ENCODE measurements around the gene SAMD13. TPM values are rescaled to one million over a fixed set of nuclear protein-coding genes. Genes with fewer than 3 reads are reported as not detected.

Gene SAMD13
- total RNA-seq, 2 experiments from 2014 or later = not detected

DNA sequence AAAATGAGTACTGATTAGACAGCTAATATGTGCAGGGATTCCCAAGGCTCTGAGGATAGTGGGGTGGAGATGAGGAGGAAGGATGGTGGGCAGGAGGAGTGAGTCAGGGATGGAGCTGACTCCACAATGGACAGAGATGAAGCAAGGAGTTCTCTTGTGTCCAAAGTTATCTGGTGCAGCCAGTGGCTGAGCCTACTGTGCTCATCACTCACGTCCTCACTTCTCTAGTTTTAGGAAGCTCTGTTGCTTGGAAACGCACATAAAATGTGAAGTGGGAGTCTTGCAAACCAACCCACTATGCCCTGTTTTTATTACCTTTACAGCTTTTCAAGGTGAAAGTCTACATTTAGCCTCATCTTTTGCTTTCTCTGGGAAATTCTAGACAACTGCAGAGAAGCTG is 36.5 kb upstream of the SAMD13 start:
- TF ChIP-seq CTCF (IDR thresholded peaks at IDR 0.05) = no peak
- no peak overlapping the region for H3K4me3 ChIP-seq (ENCODE audit: low read length)
- Mint-ChIP-seq H3K36me3 (ENCODE audit: low read depth) (no peaks in the 10 kb centered on the region), H3K4me1 (ENCODE audit: low read depth) (peaks cover 4% of the 10 kb centered on the region), H3K27me3 (no peaks in the 10 kb centered on the region), H3K27ac (no peak overlapping the region), H3K9me3 (no peaks in the 10 kb centered on the region), H3K4me3 (no peak overlapping the region)
- ChIA-PET CTCF (no interaction called here), POLR2A (no interaction called here)
- no peaks in the 10 kb centered on the region for H3K4me1 ChIP-seq (ENCODE audit: insufficient read depth, low read length)
- H3K27me3 ChIP-seq (ENCODE audit: control insufficient read depth in 1 of 2, insufficient read depth in 2 of 2, low read length in 2 of 2) = no peaks in the 10 kb centered on the region
- H3K36me3 ChIP-seq (ENCODE audit: insufficient read depth, low read length) = no peaks in the 10 kb centered on the region
- H3K27ac ChIP-seq (ENCODE audit: low read depth in 1 of 2, low read length in 2 of 2) = no peak overlapping the region
- no peaks in the 10 kb centered on the region for H3K9me3 ChIP-seq (ENCODE audit: control insufficient read depth in 1 of 2, insufficient read depth in 1 of 2, low read length in 2 of 2)
- ATAC-seq (ENCODE audit: poor library complexity) (no peak), DNase-seq (no peak)
- intact Hi-C loops (cut with DNase I, micrococcal nuclease) = no loop called here

DNA sequence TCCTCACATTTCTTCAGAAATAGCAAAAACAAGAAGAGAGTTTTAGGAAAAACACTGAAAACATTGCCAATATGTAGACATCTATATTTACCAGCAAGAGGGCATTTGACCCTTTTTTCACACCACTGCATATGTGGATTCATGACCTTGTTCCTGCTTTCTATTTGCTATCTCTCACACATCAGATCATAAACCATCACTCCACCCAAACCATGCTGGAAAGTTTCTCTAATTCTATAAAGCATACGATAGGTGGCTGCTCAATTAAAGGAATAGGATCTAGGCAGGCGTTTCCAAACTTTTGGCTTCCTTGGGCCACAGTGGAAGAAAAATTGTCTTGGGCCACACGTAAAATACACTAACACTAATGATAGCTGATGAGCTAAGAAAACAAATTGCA is 35.6 kb upstream of the SAMD13 start:
- Histone ChIP-seq H3K27ac (ENCODE audit: low read depth in 1 of 2, low read length in 2 of 2) (no peak overlapping the region), H3K36me3 (ENCODE audit: insufficient read depth, low read length) (no peaks in the 10 kb centered on the region), H3K4me1 (ENCODE audit: insufficient read depth, low read length) (peaks cover under 1% of the 10 kb centered on the region), H3K4me3 (ENCODE audit: low read length) (no peak overlapping the region), H3K9me3 (ENCODE audit: control insufficient read depth in 1 of 2, insufficient read depth in 1 of 2, low read length in 2 of 2) (no peaks in the 10 kb centered on the region), H3K27me3 (ENCODE audit: control insufficient read depth in 1 of 2, insufficient read depth in 2 of 2, low read length in 2 of 2) (no peaks in the 10 kb centered on the region)
- POLR2A ChIA-PET = no interaction called here
- H3K36me3 Mint-ChIP-seq (ENCODE audit: low read depth) = no peaks in the 10 kb centered on the region
- CTCF ChIA-PET = no interaction called here
- TF ChIP-seq CTCF (IDR thresholded peaks at IDR 0.05) = no peak
- no peak for DNase-seq
- H3K4me1 Mint-ChIP-seq (ENCODE audit: low read depth) = peaks cover 6% of the 10 kb centered on the region
- no peaks in the 10 kb centered on the region for H3K27me3 Mint-ChIP-seq
- no peak overlapping the region for H3K27ac Mint-ChIP-seq
- no peaks in the 10 kb centered on the region for H3K9me3 Mint-ChIP-seq
- no peak overlapping the region for H3K4me3 Mint-ChIP-seq
- intact Hi-C loops (cut with DNase I, micrococcal nuclease) = no loop called here
- no peak for ATAC-seq (ENCODE audit: poor library complexity)

DNA sequence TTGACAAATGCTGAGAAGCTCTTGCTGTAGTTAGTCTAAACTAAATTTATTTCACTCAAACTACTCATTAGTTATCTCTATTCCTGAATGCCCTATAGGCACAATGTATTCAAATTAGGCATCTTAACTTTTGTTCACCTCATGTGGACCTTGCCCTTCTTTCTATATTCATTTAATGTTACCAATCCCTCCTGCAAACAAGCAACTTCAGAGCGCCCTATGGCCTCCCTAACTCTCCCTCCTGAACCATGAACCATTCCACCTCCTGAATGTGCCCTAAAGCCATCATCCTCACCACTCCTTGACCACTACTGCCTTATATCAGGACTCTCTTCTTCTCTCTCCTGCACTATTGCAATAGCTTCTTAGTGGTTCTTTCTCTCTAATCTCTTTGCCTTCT is 34.8 kb upstream of the SAMD13 start:
- Mint-ChIP-seq H3K27me3 (no peaks in the 10 kb centered on the region), H3K4me1 (ENCODE audit: low read depth) (peaks cover 15% of the 10 kb centered on the region), H3K4me3 (no peak overlapping the region), H3K36me3 (ENCODE audit: low read depth) (no peaks in the 10 kb centered on the region), H3K9me3 (no peaks in the 10 kb centered on the region), H3K27ac (no peak overlapping the region)
- DNase-seq = no peak
- H3K9me3 ChIP-seq (ENCODE audit: control insufficient read depth in 1 of 2, insufficient read depth in 1 of 2, low read length in 2 of 2) = no peaks in the 10 kb centered on the region
- CTCF ChIA-PET = no interaction called here
- H3K27me3 ChIP-seq (ENCODE audit: control insufficient read depth in 1 of 2, insufficient read depth in 2 of 2, low read length in 2 of 2) = no peaks in the 10 kb centered on the region
- H3K4me1 ChIP-seq (ENCODE audit: insufficient read depth, low read length) = peaks cover 10% of the 10 kb centered on the region
- no peak for ATAC-seq (ENCODE audit: poor library complexity)
- TF ChIP-seq CTCF (IDR thresholded peaks at IDR 0.05) = no peak
- H3K4me3 ChIP-seq (ENCODE audit: low read length) = no peak overlapping the region
- intact Hi-C loops (cut with DNase I, micrococcal nuclease) = no loop called here
- no peak overlapping the region for H3K27ac ChIP-seq (ENCODE audit: low read depth in 1 of 2, low read length in 2 of 2)
- POLR2A ChIA-PET = no interaction called here
- H3K36me3 ChIP-seq (ENCODE audit: insufficient read depth, low read length) = no peaks in the 10 kb centered on the region
